HG02870 (cell line): ENCODE measurements around the gene PCA3.

Experiments used
- ATAC-seq: cut with Tn5 transposase; IDR thresholded peaks from one replicate; pipeline ENCODE4 v1.9.1; 2021; ENCODE audit warnings: mild to moderate bottlenecking, moderate library complexity; ENCODE audit not compliant: unreplicated experiment

The PCA3 gene

GRCh38 chr9:76756268-76756640 lies 8.0 kb upstream of the PCA3 start:
- ATAC-seq, result peak; percentile 24

- peak; percentile 59 for ATAC-seq
Observed at GRCh38 chr9:76756941-76757673, 7.1 kb upstream of the PCA3 start.

GRCh38 chr9:76758476-76758875 lies 5.8 kb upstream of the PCA3 start:
- no peak for ATAC-seq

GRCh38 chr9:76759732-76760131 lies 4.5 kb upstream of the PCA3 start:
- ATAC-seq, result no peak

GRCh38 chr9:76761448-76761847 lies 2.8 kb upstream of the PCA3 start:
- ATAC-seq, result no peak

GRCh38 chr9:76766126-76766525 lies 1.9 kb downstream of the PCA3 start:
- no peak for ATAC-seq

- ATAC-seq, result no peak
Observed at GRCh38 chr9:76772686-76773445, 8.6 kb downstream of the PCA3 start.

- no peak for ATAC-seq
Observed at GRCh38 chr9:76784881-76785280, 20.6 kb downstream of the PCA3 start.

GRCh38 chr9:76785501-76785900 lies 21.3 kb downstream of the PCA3 start:
- no peak for ATAC-seq

- no peak for ATAC-seq
Observed at GRCh38 chr9:76787677-76788076, 23.4 kb downstream of the PCA3 start.

- ATAC-seq, result no peak
Observed at GRCh38 chr9:76789840-76790239, 25.6 kb downstream of the PCA3 start.

- ATAC-seq, result no peak
Observed at GRCh38 chr9:76793784-76794431, 29.7 kb downstream of the PCA3 start.

GRCh38 chr9:76796296-76796695 lies 32.1 kb downstream of the PCA3 start:
- ATAC-seq, result no peak

- no peak for ATAC-seq
Observed at GRCh38 chr9:76798527-76798926, 34.3 kb downstream of the PCA3 start.

- no peak for ATAC-seq
Observed at GRCh38 chr9:76799473-76799872, 35.2 kb downstream of the PCA3 start.

- ATAC-seq, result no peak
Observed at GRCh38 chr9:76800901-76801300, 36.7 kb downstream of the PCA3 start.

- ATAC-seq, result no peak
Observed at GRCh38 chr9:76803083-76803482, 38.8 kb downstream of the PCA3 start.

- ATAC-seq, result no peak
Observed at GRCh38 chr9:76803762-76804161, 39.5 kb downstream of the PCA3 start.

- ATAC-seq, result no peak
Observed at GRCh38 chr9:76808636-76809035, 44.4 kb downstream of the PCA3 start.

GRCh38 chr9:76810377-76810957 lies 46.2 kb downstream of the PCA3 start:
- peak; percentile 84 for ATAC-seq

- ATAC-seq, result no peak
Observed at GRCh38 chr9:76812591-76812990, 48.4 kb downstream of the PCA3 start.

- no peak for ATAC-seq
Observed at GRCh38 chr9:76817489-76817888, 53.3 kb downstream of the PCA3 start.
